ENCODE data around the gene CMPK1.

GRCh38 chr1:47323599-47324031 lies 10.0 kb upstream of the CMPK1 start:
- no peak for TF ChIP-seq CTCF (conservative IDR thresholded peaks at IDR 0.05)
- TF ChIP-seq EZH2 (IDR thresholded peaks at IDR 0.05; ENCODE audit: low read depth): no peak

All from PC-9 (cell line).